ENCODE data around the gene ATP6V0D1. TPM values are rescaled to one million over a fixed set of nuclear protein-coding genes. Genes with fewer than 3 reads are reported as not detected.
"Not testable (repeated sequence)": the region's sequence is repeated elsewhere in the genome, so short reads cannot be mapped to it uniquely, and the experiment has no call there.

Gene ATP6V0D1
- polyA plus RNA-seq, 1 donor, result 93.1 TPM

GRCh38 chr16:67417333-67418061 lies 63.5 kb downstream of the ATP6V0D1 start:
- Histone ChIP-seq H3K27ac (ENCODE audit: low read length) (peak overlapping the region; percentile 24), H3K4me3 (ENCODE audit: low read length) (no peak overlapping the region)
- WGBS (ENCODE audit: insufficient coverage, low lambda C conversion rate), result no CpG with 5 or more reads among the region's 2 CpGs

GRCh38 chr16:67415872-67416793 lies 64.8 kb downstream of the ATP6V0D1 start, which contains the start of gene ZDHHC1:
Gene ZDHHC1 (minus strand): TSS chr16:67416477. CDS start chr16:67407775, 8,702 bp downstream.
- peaks cover 13% of the 10 kb centered on the region for H3K4me1 ChIP-seq (ENCODE audit: control insufficient read depth, insufficient read depth, low read length)
- no peaks in the 10 kb centered on the region for H3K9me3 ChIP-seq (ENCODE audit: control insufficient read depth, low read depth, low read length)
- H3K27me3 ChIP-seq (ENCODE audit: control insufficient read depth, insufficient read depth, low read length), result no peaks in the 10 kb centered on the region
- H3K4me3 ChIP-seq (ENCODE audit: low read length), result peak within 1 kb of the TSS; percentile 51
- 0% methylated on average over 1 of the region's 73 CpGs for WGBS (ENCODE audit: insufficient coverage, low lambda C conversion rate)
- H3K27ac ChIP-seq (ENCODE audit: low read length), result peak within 1 kb of the TSS; percentile 24
- H3K36me3 ChIP-seq (ENCODE audit: control insufficient read depth, insufficient read depth, low read length), result no peaks in the 10 kb centered on the region
- DNase-seq, result peak in 1 of 2 donors; percentile 67

More at GRCh38 chr16:67417333-67418061, 63.5 kb downstream of the ATP6V0D1 start:
- H3K27me3 ChIP-seq (ENCODE audit: control insufficient read depth, insufficient read depth, low read length), result no peaks in the 10 kb centered on the region
- DNase-seq, result peak in 1 of 2 donors; percentile 42
- no peaks in the 10 kb centered on the region for H3K9me3 ChIP-seq (ENCODE audit: control insufficient read depth, low read depth, low read length)
- peaks cover 13% of the 10 kb centered on the region for H3K4me1 ChIP-seq (ENCODE audit: control insufficient read depth, insufficient read depth, low read length)
- no peaks in the 10 kb centered on the region for H3K36me3 ChIP-seq (ENCODE audit: control insufficient read depth, insufficient read depth, low read length)

DNA sequence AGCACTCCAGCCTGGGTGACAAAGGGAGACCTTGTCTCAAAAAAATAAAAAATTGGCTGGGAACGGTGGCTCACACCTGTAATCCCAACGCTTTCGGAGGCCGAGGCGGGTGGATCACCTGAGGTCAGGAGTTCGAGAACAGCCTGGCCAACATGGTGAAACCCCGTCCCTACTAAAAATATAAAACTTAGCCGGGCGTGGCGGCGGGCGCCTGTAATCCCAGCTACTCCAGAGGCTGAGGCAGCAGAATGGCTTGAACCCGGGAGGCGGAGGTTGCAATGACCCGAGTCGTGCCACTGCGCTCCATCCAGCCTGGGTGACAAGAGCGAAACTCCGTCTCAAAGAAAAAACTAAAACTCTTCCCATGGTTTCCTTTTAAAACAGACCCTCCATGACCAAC lies 65.5 kb downstream of the ATP6V0D1 start:
- H3K9me3 ChIP-seq (ENCODE audit: control insufficient read depth, low read depth, low read length); H3K36me3 ChIP-seq (ENCODE audit: control insufficient read depth, insufficient read depth, low read length); H3K27ac ChIP-seq (ENCODE audit: low read length); H3K27me3 ChIP-seq (ENCODE audit: control insufficient read depth, insufficient read depth, low read length); DNase-seq: not testable (repeated sequence)
- Histone ChIP-seq H3K4me3 (ENCODE audit: low read length) (peak overlapping the region; percentile 51), H3K4me1 (ENCODE audit: control insufficient read depth, insufficient read depth, low read length) (peaks cover 13% of the 10 kb centered on the region)
- 100% methylated on average over 6 of the region's 19 CpGs for WGBS (ENCODE audit: insufficient coverage, low lambda C conversion rate)

DNA sequence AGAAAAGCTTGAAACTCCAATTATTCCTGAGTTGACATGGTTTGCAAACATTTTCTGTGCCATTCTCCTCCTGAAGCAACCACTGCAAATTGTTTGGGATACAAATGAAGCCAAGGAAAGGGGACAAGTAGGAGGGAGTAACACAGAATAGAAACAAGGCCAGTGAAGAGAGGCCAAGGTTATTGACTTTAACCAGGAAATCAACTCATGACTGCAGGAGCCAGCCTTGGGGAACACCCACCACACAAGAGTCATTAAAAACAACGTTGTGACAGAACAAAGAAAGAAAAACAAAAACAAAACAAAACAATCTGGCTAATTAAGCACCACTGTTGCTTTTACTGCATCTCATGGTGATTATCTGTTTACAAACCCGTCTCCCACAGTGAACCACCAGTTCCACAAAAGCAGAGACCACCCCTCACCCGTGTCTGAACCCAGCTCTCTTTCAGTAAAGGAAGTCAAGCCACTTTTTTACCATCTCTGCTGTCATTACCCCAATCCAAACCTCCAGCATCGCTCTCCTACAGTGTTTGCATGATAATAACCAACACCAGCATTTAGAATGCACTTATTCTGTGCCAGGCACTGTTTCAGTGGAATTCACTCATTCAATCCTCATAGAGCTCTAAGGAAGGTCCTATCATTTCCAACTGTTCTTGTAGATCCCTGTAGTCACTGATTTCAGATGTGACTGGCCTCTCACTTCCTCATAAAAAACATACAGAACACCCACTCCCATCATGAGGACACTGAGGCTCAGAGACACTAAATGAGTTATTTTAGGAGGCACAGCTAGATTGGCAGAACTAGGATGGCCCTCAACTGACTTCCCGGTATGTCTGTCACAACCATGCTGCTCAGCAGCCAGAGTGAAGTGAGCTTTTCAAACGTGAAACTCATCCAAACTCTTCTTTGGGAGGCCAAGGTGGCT lies 66.7 kb downstream of the ATP6V0D1 start:
- no peaks in the 10 kb centered on the region for H3K36me3 ChIP-seq (ENCODE audit: control insufficient read depth, insufficient read depth, low read length)
- DNase-seq, result no peak
- H3K9me3 ChIP-seq (ENCODE audit: control insufficient read depth, low read depth, low read length), result no peaks in the 10 kb centered on the region
- no peaks in the 10 kb centered on the region for H3K27me3 ChIP-seq (ENCODE audit: control insufficient read depth, insufficient read depth, low read length)
- peaks cover 13% of the 10 kb centered on the region for H3K4me1 ChIP-seq (ENCODE audit: control insufficient read depth, insufficient read depth, low read length)
- WGBS (ENCODE audit: insufficient coverage, low lambda C conversion rate), result 80% methylated on average over 3 of the region's 6 CpGs
- H3K27ac ChIP-seq (ENCODE audit: low read length), result no peak overlapping the region
- H3K4me3 ChIP-seq (ENCODE audit: low read length), result no peak overlapping the region

GRCh38 chr16:67412294-67412693 lies 68.7 kb downstream of the ATP6V0D1 start:
- Histone ChIP-seq H3K27ac (ENCODE audit: low read length) (no peak overlapping the region), H3K36me3 (ENCODE audit: control insufficient read depth, insufficient read depth, low read length) (no peaks in the 10 kb centered on the region), H3K27me3 (ENCODE audit: control insufficient read depth, insufficient read depth, low read length) (no peaks in the 10 kb centered on the region), H3K4me1 (ENCODE audit: control insufficient read depth, insufficient read depth, low read length) (peaks cover 7% of the 10 kb centered on the region), H3K4me3 (ENCODE audit: low read length) (no peak overlapping the region), H3K9me3 (ENCODE audit: control insufficient read depth, low read depth, low read length) (no peaks in the 10 kb centered on the region)
- DNase-seq, result no peak
- WGBS (ENCODE audit: insufficient coverage, low lambda C conversion rate), result no CpG with 5 or more reads among the region's 2 CpGs

GRCh38 chr16:67411339-67411738 lies 69.6 kb downstream of the ATP6V0D1 start:
- whole genome bisulfite sequencing (ENCODE audit: insufficient coverage, low lambda C conversion rate), result no CpG with 5 or more reads among the region's 3 CpGs

DNA sequence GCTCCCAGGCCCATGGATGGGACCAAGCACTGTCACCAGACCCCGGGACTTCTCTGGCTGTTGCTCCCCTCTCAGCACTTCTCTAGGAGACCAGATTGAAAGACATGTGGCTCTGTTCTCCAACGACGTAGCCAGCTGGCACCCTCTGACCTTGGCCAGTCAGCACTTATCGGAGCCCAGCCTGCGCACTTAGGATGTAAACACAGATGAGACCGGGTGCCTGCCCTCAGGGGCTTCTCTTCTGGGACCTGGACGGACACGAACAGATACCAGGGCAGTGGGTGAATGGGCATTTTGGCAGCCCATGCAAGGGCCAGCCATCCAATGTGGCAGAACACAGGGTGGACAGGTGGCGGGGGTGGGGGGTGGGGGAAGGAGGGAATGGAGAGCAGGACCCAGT lies 71.3 kb downstream of the ATP6V0D1 start:
- no peaks in the 10 kb centered on the region for H3K9me3 ChIP-seq (ENCODE audit: control insufficient read depth, low read depth, low read length)
- no peak overlapping the region for H3K27ac ChIP-seq (ENCODE audit: low read length)
- H3K36me3 ChIP-seq (ENCODE audit: control insufficient read depth, insufficient read depth, low read length), result no peaks in the 10 kb centered on the region
- no peak for DNase-seq
- no CpG with 5 or more reads among the region's 9 CpGs for WGBS (ENCODE audit: insufficient coverage, low lambda C conversion rate)
- H3K4me3 ChIP-seq (ENCODE audit: low read length), result no peak overlapping the region
- H3K4me1 ChIP-seq (ENCODE audit: control insufficient read depth, insufficient read depth, low read length), result peaks cover 6% of the 10 kb centered on the region
- no peaks in the 10 kb centered on the region for H3K27me3 ChIP-seq (ENCODE audit: control insufficient read depth, insufficient read depth, low read length)

More at GRCh38 chr16:67411339-67411738, 69.6 kb downstream of the ATP6V0D1 start:
- Histone ChIP-seq H3K9me3 (ENCODE audit: control insufficient read depth, low read depth, low read length) (no peaks in the 10 kb centered on the region), H3K4me1 (ENCODE audit: control insufficient read depth, insufficient read depth, low read length) (peaks cover 3% of the 10 kb centered on the region), H3K27me3 (ENCODE audit: control insufficient read depth, insufficient read depth, low read length) (no peaks in the 10 kb centered on the region), H3K36me3 (ENCODE audit: control insufficient read depth, insufficient read depth, low read length) (no peaks in the 10 kb centered on the region), H3K27ac (ENCODE audit: low read length) (no peak overlapping the region), H3K4me3 (ENCODE audit: low read length) (no peak overlapping the region)
- DNase-seq, result no peak

- DNase-seq, result no peak
Measured at GRCh38 chr16:67407788-67408452, 73.0 kb downstream of the ATP6V0D1 start.

GRCh38 chr16:67407176-67407787 lies 73.7 kb downstream of the ATP6V0D1 start:
- Histone ChIP-seq H3K4me3 (ENCODE audit: low read length) (no peak overlapping the region), H3K36me3 (ENCODE audit: control insufficient read depth, insufficient read depth, low read length) (no peaks in the 10 kb centered on the region), H3K9me3 (ENCODE audit: control insufficient read depth, low read depth, low read length) (no peaks in the 10 kb centered on the region), H3K27me3 (ENCODE audit: control insufficient read depth, insufficient read depth, low read length) (no peaks in the 10 kb centered on the region), H3K4me1 (ENCODE audit: control insufficient read depth, insufficient read depth, low read length) (peaks cover 21% of the 10 kb centered on the region), H3K27ac (ENCODE audit: low read length) (no peak overlapping the region)
- no peak for DNase-seq
- 80% methylated on average over 1 of the region's 7 CpGs for WGBS (ENCODE audit: insufficient coverage, low lambda C conversion rate)

More at GRCh38 chr16:67407788-67408452, 73.0 kb downstream of the ATP6V0D1 start:
- no peaks in the 10 kb centered on the region for H3K27me3 ChIP-seq (ENCODE audit: control insufficient read depth, insufficient read depth, low read length)
- no peak overlapping the region for H3K4me3 ChIP-seq (ENCODE audit: low read length)
- H3K9me3 ChIP-seq (ENCODE audit: control insufficient read depth, low read depth, low read length), result no peaks in the 10 kb centered on the region
- no CpG with 5 or more reads among the region's 6 CpGs for WGBS (ENCODE audit: insufficient coverage, low lambda C conversion rate)
- H3K27ac ChIP-seq (ENCODE audit: low read length), result no peak overlapping the region
- H3K36me3 ChIP-seq (ENCODE audit: control insufficient read depth, insufficient read depth, low read length), result no peaks in the 10 kb centered on the region
- H3K4me1 ChIP-seq (ENCODE audit: control insufficient read depth, insufficient read depth, low read length), result peaks cover 21% of the 10 kb centered on the region

All from large intestine (tissue), 3 donors.